ENCODE data around the gene TOB1.

TOB1 gene

GRCh38 chr17:50832267-50832863 lies 33.8 kb downstream of the TOB1 start:
- DNase-seq (ENCODE audit: low read depth in 2 of 2): no peak

DNA sequence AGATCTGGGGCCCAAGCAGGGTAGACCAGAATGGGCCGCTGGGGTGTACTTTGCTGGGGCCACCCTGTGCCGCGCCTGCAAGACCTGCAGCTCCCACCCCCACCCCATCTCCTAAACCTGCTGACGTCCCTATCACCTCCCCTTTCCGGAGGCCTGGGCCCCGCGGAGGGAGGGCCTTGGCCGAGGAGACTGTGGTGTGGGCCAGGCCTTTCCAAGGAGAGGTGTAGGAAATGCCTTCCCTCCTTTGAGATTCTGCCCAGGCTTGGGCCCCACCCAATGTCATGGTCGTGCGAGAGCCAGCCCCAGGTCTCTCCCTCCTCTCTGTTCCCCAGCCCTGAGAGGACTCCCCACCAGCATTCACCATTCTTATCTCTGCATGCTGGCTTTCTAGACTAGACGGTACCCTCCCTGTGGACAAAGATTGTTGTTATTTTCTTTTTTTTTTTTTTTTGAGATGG lies 34.7 kb downstream of the TOB1 start:
- DNase-seq (ENCODE audit: low read depth in 2 of 2): no peak

GRCh38 chr17:50830994-50831393 lies 35.2 kb downstream of the TOB1 start:
- no peak for DNase-seq (ENCODE audit: low read depth in 2 of 2)

- no peak for DNase-seq (ENCODE audit: low read depth in 2 of 2)
Observed at GRCh38 chr17:50830352-50830751, 35.8 kb downstream of the TOB1 start.

- no peak for DNase-seq (ENCODE audit: low read depth in 2 of 2)
Observed at GRCh38 chr17:50829332-50829731, 36.8 kb downstream of the TOB1 start.

DNA sequence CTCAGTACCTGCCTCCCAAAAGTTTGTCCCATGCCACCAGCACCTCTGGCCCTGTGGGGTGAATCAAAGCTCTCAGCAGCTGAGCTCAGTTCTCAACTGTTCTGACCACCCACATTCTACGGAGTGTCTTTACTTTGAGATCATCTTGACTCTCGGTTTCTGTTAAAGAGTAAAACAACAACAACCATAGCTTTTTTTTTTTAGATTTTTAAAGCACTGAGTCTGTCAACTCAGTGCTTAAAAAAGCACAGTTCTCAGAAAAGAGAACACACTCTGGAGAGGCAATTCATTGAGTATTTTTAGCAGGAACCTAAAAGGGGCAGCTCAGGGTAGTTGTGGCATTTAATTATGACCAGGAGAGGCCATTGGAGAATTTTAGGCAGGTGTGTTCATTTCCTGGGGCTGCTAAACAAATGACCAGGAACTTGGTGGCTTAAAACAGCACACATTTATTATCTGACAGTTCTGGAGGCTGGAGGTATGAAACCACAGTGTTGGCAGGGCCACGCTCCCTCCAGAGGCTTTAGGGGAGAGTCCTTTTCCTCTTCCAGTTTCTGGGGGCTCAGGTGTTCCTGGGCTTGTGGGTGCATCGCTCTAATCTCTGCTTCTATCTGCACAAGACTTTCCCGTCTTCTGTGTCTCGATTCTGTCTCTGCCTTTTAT lies 37.5 kb downstream of the TOB1 start:
- no peak for DNase-seq (ENCODE audit: low read depth in 2 of 2)

DNA sequence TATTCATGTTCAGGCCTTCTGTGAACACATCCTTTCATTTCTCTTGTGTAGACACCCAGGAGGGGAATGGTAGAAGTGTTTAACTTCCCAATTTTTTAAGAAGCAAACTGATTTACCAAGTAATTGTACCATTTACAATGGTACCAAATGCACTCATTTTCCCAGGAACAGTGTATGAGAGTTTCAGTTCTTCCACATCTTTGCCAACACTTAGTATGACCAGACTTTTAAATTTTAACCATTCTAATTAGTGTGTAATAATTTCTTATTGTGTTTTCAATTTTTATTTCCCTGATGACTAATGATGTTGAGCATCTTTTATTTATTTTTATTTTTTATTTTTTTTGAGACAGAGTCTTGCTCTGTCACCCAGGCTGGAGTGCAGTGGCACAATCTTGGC lies 41.0 kb downstream of the TOB1 start:
- no peak for DNase-seq (ENCODE audit: low read depth in 2 of 2)

- no peak for DNase-seq (ENCODE audit: low read depth in 2 of 2)
Observed at GRCh38 chr17:50824429-50824828, 41.7 kb downstream of the TOB1 start.

GRCh38 chr17:50822550-50822949 lies 43.6 kb downstream of the TOB1 start:
- DNase-seq (ENCODE audit: low read depth in 2 of 2): no peak

DNA sequence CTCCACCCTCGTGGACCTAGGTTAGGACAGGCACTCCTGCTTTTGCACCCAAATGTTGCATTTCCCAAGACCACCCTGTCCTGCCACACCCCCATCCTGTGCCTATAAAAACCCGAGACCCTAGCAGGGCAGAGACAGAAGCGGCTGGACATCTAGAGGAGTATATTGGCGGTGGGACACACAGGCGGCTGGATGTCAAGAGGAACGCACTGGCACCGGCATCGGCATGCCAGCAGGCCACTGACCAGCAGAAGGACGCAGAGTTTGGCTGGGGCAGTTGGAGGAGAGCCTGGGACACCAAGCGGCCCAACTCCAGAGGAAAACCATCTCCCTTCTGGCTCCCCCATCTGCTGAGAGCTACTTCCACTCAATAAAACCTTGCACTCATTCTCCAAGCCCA lies 45.5 kb downstream of the TOB1 start:
- no peak for DNase-seq (ENCODE audit: low read depth in 2 of 2)

DNA sequence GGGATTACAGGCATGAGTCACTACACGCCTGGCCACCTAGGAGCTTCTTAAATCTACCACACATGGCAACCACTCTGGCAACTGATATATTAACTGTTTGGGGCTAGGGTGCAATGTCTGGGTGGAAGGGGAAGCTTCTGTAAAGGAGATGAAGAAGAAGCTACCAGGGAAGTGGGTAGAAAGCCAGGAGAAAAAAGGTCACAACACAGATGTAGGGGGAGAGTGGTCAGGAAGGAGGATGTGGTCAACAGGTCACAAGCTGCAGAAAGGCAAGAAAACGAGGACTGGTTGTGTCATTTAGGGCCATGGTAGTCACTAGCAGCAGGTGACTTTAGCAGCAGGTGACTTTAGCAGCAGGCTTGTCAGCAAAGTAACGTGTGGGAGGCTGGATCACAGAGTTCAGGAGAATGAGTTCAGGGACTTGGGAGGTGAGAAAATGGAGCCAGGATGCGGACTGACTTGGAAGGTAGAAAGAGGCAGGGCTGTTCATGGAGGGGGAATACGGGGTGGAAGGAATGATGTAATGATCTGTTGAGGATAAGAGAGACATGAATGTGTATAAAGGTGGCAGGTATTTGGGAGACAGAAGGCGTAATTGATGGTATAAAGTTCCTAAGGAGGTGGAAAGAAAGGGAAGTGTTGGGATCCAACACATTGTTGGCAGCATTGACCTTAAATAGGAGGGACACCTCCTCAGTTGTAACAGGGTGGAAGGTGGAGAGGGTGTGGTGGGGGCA lies 47.1 kb downstream of the TOB1 start:
- no peak for DNase-seq (ENCODE audit: low read depth in 2 of 2)

DNA sequence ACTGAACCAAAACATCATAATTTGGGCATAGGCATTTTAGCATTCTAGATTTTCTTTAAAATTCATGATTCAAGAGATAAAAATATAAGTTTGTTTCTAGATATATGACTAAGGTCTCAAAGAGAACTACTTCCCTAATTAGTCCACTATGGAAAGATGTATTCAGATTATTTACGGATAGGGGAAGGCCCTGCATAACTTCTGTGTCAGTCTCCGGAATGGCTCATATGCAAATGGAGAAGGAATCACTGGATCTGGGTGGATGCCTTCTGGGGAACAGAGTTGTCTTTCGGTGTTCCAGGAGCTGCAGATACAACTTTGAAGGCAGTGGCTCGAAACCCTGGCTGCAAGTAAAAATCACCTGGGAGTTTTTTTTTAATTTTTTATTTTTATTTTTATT lies 47.9 kb downstream of the TOB1 start:
- DNase-seq (ENCODE audit: low read depth in 2 of 2): no peak

DNA sequence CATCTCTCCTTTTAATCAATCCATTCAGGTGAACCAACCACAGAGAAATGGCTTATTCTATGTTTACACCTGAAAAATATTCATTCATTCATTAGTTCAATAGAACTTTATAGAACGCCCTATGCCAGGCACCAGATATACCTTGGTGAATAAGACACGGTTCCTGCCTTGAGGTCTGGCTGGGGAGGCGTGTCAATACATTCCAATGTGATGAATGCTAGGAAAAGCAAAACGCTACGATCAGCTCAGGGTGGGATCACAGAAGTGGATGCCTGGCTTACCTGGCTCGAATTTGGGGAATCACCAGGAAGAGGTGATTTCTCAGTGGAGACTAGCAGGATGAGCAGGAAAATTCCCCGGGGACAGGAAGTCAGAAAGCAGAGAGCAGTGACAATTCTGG lies 48.3 kb downstream of the TOB1 start:
- no peak for DNase-seq (ENCODE audit: low read depth in 2 of 2)

DNA sequence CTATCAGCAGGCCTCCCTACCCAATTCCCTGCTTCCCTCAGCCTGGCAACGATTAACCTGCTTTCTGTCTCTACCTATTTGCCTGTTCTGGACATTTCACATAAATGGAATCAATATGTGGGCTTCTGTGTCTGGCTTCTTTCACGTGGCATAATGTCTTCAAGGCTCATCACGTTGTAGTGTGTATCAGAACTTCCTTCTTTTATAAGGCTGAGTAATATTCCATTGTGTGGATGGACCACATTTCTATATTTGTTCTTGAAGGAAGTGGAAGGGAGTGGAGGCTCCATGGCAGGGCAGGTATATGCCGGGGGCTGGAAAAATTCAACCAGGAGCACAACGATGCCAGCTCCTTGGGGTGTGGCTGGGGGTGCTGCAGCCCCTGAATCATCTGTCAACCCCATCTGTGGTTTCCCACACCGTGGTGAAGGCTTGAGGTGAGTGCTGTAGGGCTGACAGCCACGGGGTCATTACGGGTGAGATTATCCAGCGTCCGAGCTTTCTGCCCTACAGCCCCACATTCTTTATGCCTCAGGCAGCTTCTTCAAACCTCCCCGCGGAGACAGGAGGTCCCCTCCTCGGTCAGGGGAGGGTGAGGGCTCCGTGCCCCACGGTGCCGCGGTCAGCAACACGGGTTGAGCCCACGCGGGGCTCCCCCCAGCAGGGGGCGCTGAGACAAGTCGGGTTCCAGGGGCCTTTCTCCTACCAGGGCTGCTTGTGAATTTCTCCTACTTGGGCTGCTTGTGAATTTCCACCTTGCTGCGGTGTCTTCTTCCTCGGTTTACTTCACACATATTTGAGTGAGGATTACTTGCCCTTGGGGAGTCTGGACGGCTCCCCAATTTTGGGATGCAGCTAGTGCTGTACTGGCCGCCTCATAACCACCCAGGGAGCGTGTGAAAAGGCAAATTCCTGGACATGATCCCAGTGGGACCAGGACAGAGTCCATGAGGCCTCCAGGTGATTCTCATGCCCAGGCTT lies 49.1 kb downstream of the TOB1 start:
- peak in 1 of 2 donors; percentile 19 for DNase-seq (ENCODE audit: low read depth in 2 of 2)

DNA sequence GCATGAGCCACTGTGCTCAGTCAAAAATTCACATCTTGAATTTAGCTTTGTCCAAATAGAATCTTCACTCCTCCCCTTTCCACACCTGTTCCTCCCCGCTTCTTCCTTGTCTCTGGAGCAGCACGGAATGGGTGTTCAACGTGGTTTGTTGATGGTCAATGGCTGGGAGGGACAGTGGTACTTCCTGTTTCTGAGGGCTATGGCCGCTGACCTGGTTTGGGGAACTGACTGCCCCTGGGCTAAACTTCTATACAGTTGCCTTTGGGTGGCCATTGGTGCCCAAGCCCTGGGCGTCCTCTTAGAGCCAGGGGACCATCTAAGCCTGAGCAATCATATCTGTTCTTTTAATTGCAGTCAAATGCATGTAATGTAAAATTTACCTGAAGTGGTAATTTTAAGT lies 49.9 kb downstream of the TOB1 start:
- DNase-seq (ENCODE audit: low read depth in 2 of 2): no peak

DNA sequence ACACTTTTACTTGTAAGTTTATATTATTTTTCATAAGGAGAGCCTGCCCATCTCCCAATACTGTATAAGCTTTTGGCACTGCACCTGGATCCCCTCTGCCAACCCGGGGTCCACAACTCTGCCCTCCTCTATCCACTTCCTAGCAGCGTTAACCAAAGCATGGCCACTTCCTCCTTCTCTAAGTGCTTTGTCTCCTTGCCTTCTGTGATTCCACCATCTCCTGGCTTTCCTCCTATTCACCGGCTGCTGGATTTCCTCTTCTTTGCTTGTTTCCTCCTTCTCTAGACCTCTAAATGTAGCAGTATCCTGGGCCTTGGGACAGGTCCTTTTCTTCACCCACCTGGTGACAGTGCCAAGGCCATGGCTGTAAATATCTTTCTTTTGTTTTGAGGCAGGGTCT lies 50.8 kb downstream of the TOB1 start:
- no peak for DNase-seq (ENCODE audit: low read depth in 2 of 2)

GRCh38 chr17:50813583-50813982 lies 52.6 kb downstream of the TOB1 start:
- DNase-seq (ENCODE audit: low read depth in 2 of 2): no peak
